Keratinocyte (primary cell): ENCODE results near the gene WDR83. TPM values are rescaled to one million over a fixed set of nuclear protein-coding genes. Genes with fewer than 3 reads are reported as not detected.

Experiments
- DNase-seq: peaks from one replicate; pipeline ENCODE4 v3.0.0-alpha.2; 2011; ENCODE audit warnings: low read depth, missing footprints, low spot score
- FAIRE-seq: peaks from 2 replicates; lab custom pipeline; 2011; peaks lifted over from hg19 to GRCh38; lab: Jason Lieb, UNC
- H2AFZ ChIP-seq: 2 replicates; pipeline ENCODE4 v1.6.0; 2012; ENCODE audit warnings: low read length, control low read depth, inconsistent platforms; ENCODE audit not compliant: control insufficient read depth
- H3K27ac ChIP-seq: 2 replicates; pipeline ENCODE4 v1.5.1; 2011; ENCODE audit warnings: low read length; ENCODE audit not compliant: control insufficient read depth, insufficient read depth
- H3K27me3 ChIP-seq: 3 replicates; pipeline ENCODE4 v1.6.0; 2011; ENCODE audit warnings: low read length; ENCODE audit not compliant: control insufficient read depth, insufficient read depth; ENCODE audit errors: extremely low read depth
- H3K36me3 ChIP-seq, 2 experiments: 2 replicates in 1 of 2; 3 replicates in 1 of 2; pipeline ENCODE4 v1.5.1; 2011; ENCODE audit warnings: low read length in 2 of 2, mild to moderate bottlenecking in 1 of 2; ENCODE audit not compliant: control insufficient read depth in 2 of 2, insufficient read depth in 2 of 2; ENCODE audit errors: extremely low read depth in 1 of 2
- H3K4me1 ChIP-seq: 3 replicates; pipeline ENCODE4 v1.5.1; 2011; ENCODE audit warnings: low read length; ENCODE audit not compliant: control insufficient read depth, insufficient read depth; ENCODE audit errors: extremely low read depth
- H3K4me2 ChIP-seq: 3 replicates; pipeline ENCODE4 v1.6.0; 2011; ENCODE audit warnings: low read depth, low read length; ENCODE audit not compliant: control insufficient read depth, insufficient read depth; ENCODE audit errors: extremely low read depth
- H3K4me3 ChIP-seq, 3 experiments: fragments of 200-600 bp in 1 of 3; sonication (generic) in 1 of 3; 2 replicates in 2 of 3; 3 replicates in 1 of 3; pipeline ENCODE4 v1.5.1; 2011 to 2016; ENCODE audit warnings: low read length in 3 of 3, mild to moderate bottlenecking in 3 of 3, control low read depth in 2 of 3, inconsistent platforms in 1 of 3, low read depth in 1 of 3, mixed read lengths in 1 of 3, mixed run types in 1 of 3, moderate library complexity in 1 of 3; ENCODE audit not compliant: control insufficient read depth in 2 of 3, insufficient read depth in 2 of 3; ENCODE audit errors: extremely low read depth in 1 of 3
- H3K79me2 ChIP-seq: 2 replicates; pipeline ENCODE4 v1.6.0; 2012; ENCODE audit warnings: low read length; ENCODE audit not compliant: control insufficient read depth, insufficient read depth
- H3K9ac ChIP-seq: 3 replicates; pipeline ENCODE4 v1.6.0; 2011; ENCODE audit warnings: low read length; ENCODE audit not compliant: control insufficient read depth, insufficient read depth; ENCODE audit errors: extremely low read depth
- H3K9me1 ChIP-seq: 3 replicates; pipeline ENCODE4 v1.6.0; 2011; ENCODE audit warnings: low read length; ENCODE audit not compliant: control insufficient read depth, insufficient read depth; ENCODE audit errors: extremely low read depth
- H3K9me3 ChIP-seq: 2 replicates; pipeline ENCODE4 v1.5.1; 2012; ENCODE audit warnings: low read depth, low read length; ENCODE audit not compliant: control insufficient read depth
- H4K20me1 ChIP-seq: 3 replicates; pipeline ENCODE4 v1.6.0; 2011; ENCODE audit warnings: low read length; ENCODE audit not compliant: control insufficient read depth, insufficient read depth; ENCODE audit errors: extremely low read depth
- CTCF ChIP-seq, 3 experiments: IDR thresholded peaks in 1 of 3; conservative IDR thresholded peaks in 1 of 3; optimal IDR thresholded peaks in 1 of 3; 2 replicates in 2 of 3; 3 replicates in 1 of 3; pipeline versions ENCODE3 to v1.5.1; 2011; ENCODE audit warnings: low read length in 3 of 3, mild to moderate bottlenecking in 3 of 3, moderate library complexity in 2 of 3, control low read depth in 1 of 3, inconsistent platforms in 1 of 3; ENCODE audit not compliant: insufficient read depth in 2 of 3; ENCODE audit errors: extremely low read depth in 1 of 3
- EZH2 ChIP-seq: IDR thresholded peaks from one replicate; pipeline ENCODE4 v1.6.1; 2012; ENCODE audit warnings: inconsistent platforms, mild to moderate bottlenecking, low read length, moderate library complexity
- dilution Hi-C: fragments of 300-500 bp; cut with MboI; formaldehyde crosslinking; loops from one replicate; pipeline ENCODE4 v1.7.0; 2020; ENCODE audit warnings: low sequenced_read_pairs; ENCODE audit not compliant: extremely low pct_ligation_motif_present
- polyA plus RNA-seq, 5 experiments: library from polyadenylated mRNA; depleted of rRNA in 3 of 5; stranded (reverse) in 3 of 5; stranded (forward) in 1 of 5; unstranded in 1 of 5; fragments of >200 nt; gene quantifications; 1 replicate in 1 of 5; 2 replicates in 3 of 5; 3 replicates in 1 of 5; pipeline versions ENCODE4 v1.2.1 to v1.2.3, GENCODE V29; 2011 to 2012; ENCODE audit warnings: missing spikeins in 2 of 5, low read depth in 1 of 5, low replicate concordance in 1 of 5

The WDR83 gene
- polyA plus RNA-seq, 1 donor (not counting 4 experiments of a cell fraction or from before 2014, with no cell fraction given) = 3.8 TPM

- Histone ChIP-seq H3K27ac (no peak overlapping the region), H3K27me3 (no peaks in the 10 kb centered on the region), H3K9ac (no peak overlapping the region), H3K9me3 (no peaks in the 10 kb centered on the region), H3K36me3 (no peaks in the 10 kb centered on the region), H3K79me2 (no peaks in the 10 kb centered on the region), H3K4me3 (peak overlapping the region in 1 of 3 experiments; percentile 12), H3K4me1 (peaks cover 4% of the 10 kb centered on the region), H3K9me1 (no peaks in the 10 kb centered on the region), H4K20me1 (no peaks in the 10 kb centered on the region), H2AFZ (peak overlapping the region; percentile 89), H3K4me2 (peak overlapping the region; percentile 62)
- dilution Hi-C loops = no loop called here
- DNase-seq (peak; percentile 15), FAIRE-seq (peak; percentile 66)
- TF ChIP-seq CTCF (optimal IDR thresholded peaks at IDR 0.05 in 1 of 3, IDR thresholded peaks at IDR 0.05 in 1 of 3, conservative IDR thresholded peaks at IDR 0.05 in 1 of 3; ENCODE audit: extremely low read depth in 1 of 3, insufficient read depth in 2 of 3, low read length in 3 of 3) (peak; percentile 80 to 96 (median 90)), EZH2 (no peak)
Measured at GRCh38 chr19:12639901-12640613, 26.6 kb upstream of the WDR83 start.

- no peak overlapping the region for H3K27ac ChIP-seq
- dilution Hi-C loops = no loop called here
- DNase-seq (no peak), FAIRE-seq (no peak)
- no peaks in the 10 kb centered on the region for H3K9me1 ChIP-seq
- H3K36me3 ChIP-seq = no peaks in the 10 kb centered on the region
- H3K4me1 ChIP-seq = peaks cover 4% of the 10 kb centered on the region
- H4K20me1 ChIP-seq = no peaks in the 10 kb centered on the region
- no peak overlapping the region for H3K9ac ChIP-seq
- no peak overlapping the region for H3K4me2 ChIP-seq
- no peaks in the 10 kb centered on the region for H3K79me2 ChIP-seq
- no peak for TF ChIP-seq CTCF (optimal IDR thresholded peaks at IDR 0.05 in 1 of 3, IDR thresholded peaks at IDR 0.05 in 1 of 3, conservative IDR thresholded peaks at IDR 0.05 in 1 of 3; ENCODE audit: extremely low read depth in 1 of 3, insufficient read depth in 2 of 3, low read length in 3 of 3)
- TF ChIP-seq EZH2 = no peak
- no peaks in the 10 kb centered on the region for H3K9me3 ChIP-seq
- no peak overlapping the region for H3K4me3 ChIP-seq
- H2AFZ ChIP-seq = no peak overlapping the region
- H3K27me3 ChIP-seq = no peaks in the 10 kb centered on the region
Measured at GRCh38 chr19:12641456-12641855, 25.2 kb upstream of the WDR83 start.
